ENCODE data around the gene GRIN1.

GRIN1 gene

DNA sequence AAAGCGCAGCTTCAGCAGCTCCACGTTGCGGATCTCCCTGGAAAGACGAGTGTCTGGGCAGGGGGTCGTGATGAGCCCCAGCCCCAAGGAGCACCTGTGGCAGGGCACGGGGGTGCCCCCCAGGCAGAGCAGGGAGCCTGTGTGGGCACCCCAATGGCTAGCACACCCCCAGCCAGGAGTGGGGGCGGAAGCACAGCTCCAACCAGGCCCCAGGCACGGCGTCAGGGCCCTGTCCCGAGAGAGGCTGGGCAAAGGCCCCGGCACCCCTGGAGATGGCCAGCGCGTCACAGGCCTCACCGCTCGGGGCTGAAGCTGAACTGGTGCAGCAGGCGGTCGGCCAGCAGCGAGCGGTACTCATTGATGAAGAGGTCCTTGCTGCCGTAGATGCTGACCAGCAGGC is 41.5 kb downstream of the GRIN1 start:
- DNase-seq: no peak

DNA sequence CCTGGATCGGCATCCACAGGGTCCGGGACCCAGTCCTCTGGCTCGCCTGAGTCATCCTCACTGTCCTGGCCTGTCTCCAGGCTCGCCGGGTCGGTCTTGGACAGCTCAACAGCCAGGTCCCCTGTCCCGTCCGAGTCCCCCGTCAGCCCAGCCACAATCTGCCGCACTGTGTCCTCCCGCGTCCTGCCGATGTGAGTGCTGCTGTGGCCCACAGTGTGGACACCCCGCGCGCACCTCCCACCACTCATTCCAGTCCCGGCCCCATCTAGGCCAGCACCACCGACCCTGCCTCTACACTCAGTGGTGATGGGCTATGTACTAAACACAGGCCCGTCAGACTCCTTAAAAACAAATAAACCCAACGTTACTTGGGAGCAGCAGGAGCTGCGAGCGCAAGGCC is 42.7 kb downstream of the GRIN1 start:
- no peak for DNase-seq

DNA sequence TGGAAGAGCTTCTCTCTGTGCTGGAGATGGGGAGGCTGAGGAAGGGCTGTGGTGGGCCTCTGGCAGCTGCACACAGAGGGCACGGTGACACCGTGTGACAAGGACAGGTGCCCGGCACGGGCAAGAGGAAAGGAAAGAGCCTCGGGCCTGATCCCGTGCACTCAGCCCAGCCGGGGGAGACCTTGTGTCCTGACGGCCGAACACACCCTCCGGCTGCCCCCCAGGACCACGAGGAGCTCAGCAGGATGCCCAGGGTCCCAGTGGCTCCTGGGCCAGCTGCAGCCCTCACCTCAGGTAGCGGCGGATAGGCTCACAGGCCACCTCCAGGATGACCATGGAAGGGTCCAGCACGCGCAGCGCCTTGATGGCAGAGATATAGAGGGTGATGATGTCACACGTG is 43.9 kb downstream of the GRIN1 start:
- DNase-seq: no peak

DNA sequence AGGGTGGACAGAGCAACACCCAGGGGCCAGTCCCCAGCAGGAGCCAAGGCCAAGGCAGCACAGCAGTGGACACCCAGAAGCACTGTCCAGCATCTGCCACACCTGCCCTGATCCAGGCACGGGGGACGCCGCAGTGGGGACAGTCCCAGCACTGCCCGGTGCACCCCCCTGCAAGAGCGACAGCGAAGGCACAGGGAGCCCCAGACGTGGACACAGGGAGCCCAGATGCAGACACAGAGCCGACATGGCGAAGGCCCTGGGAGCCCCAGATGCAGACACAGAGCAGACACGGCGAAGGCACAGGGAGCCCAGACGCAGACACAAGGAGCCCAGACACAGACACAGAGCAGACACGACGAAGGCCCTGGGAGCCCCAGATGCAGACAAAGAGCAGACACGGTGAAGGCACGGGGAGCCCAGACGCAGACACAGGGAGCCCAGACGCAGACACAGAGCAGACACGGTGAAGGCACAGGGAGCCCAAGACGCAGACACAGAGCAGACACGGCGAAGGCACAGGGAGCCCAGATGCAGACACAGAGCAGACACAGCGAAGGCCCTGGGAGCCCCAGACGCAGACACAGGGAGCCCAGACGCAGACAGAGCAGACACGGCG is 45.1 kb downstream of the GRIN1 start:
- DNase-seq: no peak

DNA sequence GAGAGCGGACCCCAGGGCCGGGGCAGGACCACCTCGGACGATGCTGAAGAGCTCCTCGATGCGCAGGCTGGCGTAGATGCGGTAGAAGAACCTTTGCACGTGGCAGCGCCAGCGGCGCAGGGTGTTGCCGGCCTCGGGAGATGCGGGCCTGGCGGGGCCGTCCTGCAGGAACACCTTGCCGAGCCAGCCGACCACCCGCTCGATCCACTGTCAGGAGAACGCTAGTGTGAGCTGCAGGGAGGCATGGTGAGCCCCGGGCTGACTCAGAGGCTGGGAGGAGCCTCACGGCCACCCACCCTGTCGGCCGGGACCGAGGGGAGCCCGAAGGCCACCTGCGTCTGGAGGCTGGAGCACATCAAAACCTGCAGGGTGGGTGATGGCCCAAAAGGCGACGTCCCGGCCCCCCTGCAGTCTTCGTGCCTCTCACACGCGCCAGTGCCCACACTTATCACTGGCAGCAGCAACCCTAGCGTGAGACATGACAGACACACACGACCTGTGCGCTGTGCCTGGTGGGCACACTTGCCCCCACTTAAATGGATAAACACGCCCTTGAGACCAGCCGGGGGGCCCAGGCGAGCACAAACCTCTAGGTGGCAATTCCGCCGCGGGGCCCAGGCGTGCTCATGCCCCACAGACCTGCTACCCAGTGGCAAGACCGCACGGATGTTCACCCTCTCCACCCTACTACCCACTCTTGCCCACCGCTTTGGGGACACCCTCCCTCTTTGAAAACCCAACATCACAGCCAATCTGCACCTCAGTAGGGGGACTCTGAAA is 46.1 kb downstream of the GRIN1 start:
- no peak for DNase-seq

DNA sequence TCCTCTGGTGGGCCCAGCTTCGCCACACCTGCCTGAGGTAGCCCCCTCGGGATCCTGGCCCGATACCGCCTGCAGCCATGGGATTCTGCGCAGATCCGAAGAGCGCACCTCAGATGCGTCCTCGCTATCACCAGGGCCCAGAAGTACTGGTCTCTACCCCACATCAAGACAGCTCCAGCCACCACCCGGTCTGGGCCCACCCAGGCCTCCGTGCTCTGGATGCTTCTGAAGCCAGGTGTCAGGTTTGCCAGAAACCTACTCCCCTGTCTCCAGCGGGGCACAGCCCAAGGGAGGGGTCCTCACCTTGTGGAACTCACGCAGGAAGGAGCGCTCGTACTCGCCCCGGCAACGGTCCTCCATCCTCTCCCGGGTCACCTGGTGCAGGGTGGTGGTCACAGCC is 47.0 kb downstream of the GRIN1 start:
- no peak for DNase-seq

DNA sequence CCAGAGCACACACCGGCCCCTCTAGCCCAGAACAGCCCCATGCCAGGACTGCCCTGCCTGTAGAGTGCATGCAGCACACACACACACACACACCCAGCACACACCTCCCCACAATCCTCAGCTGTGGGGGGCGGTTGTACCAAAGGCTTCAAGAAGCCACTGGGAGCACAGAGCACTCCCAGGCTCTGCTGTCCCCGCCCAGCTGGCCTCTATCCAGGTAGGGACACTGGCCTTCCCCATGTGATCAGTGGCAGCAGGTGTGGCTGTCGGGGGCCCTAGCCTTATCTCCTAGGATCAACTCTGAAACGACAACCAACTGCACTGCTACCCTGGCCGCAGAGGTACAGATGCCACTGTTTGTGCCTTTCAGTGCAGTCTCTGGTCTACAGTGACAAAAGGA is 47.4 kb downstream of the GRIN1 start:
- no peak for DNase-seq

DNA sequence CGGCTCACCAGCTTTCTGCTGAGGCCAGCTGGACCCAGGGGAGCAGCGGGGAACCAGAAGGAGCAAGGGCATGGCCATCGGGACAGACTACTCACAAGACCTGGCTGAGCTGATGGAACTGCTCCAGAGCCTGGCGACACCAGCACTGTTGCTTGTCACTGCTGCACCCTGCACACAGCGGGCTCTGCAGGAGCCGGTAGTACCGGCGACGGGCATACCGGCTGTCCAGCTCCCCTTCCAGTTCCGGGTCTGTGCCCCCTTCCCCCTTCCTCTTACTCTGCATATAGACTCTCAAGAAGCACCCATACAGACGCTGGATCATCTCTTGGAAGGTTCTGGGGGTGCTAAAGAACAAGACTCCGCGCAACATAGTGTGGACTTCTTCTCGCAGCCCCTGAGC is 48.4 kb downstream of the GRIN1 start:
- no peak for DNase-seq

DNA sequence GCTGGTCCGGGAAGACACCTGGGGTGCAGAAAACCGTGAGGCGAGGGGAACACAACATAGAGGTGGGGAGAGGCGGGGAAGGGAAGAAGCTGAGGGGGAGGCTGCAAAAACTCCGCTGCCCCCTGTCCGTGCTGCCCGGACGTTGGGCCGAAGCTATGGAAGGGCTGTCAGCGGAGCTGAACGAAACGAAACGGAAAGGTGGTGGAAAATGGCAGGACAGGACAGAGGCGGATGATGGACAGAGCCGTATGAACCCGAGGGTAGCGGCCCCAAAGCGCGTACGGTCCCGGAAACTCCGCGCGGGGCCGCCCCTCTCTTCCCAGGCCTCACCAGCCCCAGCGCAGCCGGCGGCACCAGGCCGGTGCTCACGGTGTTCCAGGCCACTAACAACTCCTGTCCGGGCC is 49.1 kb downstream of the GRIN1 start:
- DNase-seq: no peak

DNA sequence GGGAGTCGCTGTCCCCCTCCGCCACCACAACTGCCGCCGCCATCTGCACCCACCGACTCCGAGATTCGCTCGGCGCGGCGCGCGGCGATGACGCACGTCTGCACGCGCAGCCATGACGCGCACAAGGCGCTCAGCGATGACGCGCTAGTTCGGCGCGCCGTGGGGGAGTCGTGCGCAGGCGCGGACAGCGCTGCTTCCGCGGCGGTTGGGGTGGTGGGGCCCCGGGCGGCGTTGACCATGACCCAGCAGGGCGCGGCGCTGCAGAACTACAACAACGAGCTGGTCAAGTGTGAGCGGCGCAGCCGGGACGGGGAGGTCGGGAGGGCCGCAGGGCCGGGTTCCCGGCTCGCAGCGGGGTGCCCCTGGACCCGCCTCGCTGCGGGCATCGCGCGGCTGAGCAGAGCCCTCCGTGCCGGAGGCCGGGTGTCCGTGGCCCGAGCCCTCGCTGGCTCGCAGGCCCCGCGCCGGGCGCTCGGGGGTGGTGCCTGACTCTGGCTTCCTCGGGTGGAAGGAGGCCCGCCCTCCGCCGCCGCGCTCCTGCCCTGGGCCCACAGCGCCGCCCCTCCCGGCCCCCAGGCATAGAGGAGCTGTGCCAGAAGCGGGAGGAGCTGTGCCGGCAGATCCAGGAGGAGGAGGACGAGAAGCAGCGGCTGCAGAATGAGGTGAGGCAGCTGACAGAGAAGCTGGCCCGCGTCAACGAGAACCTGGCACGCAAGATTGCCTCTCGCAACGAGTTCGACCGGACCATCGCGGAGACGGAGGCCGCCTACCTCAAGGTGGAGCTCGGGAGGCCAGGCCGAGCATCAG is 49.7 kb downstream of the GRIN1 start, which contains the start of the genes ANAPC2 and SSNA1:
Gene ANAPC2, minus strand, starts transcription at position 71 of the 807 bp plus-strand sequence. Its CDS starts 28 bp downstream, at position 43.
Gene SSNA1, plus strand, starts transcription at position 187 of the 807 bp plus-strand sequence. Its CDS starts 51 bp downstream, at position 238.
- peak; percentile 90 for DNase-seq

DNA sequence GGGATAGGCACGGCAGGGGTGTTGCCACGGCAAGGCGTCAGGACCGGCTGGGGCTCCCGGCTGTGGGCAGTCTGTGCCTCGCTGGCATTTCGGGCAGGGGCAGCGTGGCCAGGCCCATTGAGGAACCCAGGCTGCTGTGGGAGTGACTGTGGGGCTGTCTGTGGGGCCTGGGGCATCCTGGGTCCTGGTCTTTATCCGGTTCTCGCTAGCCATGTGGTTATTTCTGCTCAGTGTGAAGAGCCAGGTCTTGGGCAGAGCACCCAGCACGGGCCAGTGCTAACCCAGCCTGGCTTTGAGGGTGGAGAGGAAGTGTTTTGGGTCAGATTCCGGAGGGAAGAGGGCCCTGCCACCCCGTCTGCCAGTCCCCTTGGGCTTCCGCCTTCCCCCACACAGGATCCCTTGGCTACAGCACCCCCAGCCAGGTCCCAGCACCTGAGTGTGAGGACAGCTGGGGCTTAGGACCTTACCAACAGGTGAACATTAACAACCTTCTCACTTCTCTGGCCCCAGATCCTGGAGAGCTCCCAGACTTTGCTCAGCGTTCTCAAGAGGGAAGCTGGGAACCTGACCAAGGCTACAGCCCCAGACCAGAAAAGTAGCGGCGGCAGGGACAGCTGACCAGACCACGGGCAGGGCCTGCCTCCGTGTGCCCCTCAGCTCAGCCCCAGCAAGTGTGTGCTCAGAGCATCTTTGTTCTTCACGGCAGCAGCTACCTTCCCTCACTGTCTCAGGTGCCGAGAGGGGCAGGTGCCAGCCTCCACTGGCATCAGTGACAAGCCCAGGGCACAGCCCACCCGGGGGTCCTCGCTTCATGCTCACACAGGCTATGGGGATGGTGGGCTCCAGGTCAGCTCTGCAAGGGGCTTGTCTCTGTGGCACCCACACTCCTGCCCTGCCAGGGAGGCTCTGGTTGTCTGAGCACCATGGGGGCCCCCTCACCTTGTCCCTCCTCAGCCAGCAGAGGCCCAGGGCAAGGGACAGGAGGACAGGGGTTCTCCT is 50.6 kb downstream of the GRIN1 start:
- DNase-seq: no peak

DNA sequence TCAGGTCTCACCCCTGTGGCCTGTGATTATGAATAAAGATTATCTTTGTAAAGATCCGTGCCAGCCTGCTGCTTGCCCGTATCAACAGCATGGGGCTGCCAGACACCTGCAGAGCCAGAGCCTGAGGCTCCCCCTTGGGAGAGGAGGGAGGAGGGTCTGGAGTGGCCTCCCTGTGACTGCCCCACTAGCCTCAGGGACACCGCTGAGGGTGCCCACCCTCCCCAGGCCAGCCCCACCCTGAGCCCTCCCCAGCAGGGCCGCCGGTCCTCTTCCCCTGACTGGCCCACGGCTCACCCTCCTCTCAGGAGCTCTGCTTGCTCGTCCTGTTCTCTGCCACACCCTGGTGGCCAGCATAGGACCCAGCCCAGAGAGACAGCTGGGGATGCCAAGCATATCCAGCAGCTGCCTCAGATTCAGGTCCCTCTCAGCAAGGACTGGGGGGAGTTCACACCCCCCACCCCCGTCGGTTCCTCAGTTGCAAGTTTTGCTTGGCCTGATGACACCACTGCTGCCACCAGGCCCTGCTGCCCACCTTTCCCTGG is 51.4 kb downstream of the GRIN1 start:
- no peak for DNase-seq

DNA sequence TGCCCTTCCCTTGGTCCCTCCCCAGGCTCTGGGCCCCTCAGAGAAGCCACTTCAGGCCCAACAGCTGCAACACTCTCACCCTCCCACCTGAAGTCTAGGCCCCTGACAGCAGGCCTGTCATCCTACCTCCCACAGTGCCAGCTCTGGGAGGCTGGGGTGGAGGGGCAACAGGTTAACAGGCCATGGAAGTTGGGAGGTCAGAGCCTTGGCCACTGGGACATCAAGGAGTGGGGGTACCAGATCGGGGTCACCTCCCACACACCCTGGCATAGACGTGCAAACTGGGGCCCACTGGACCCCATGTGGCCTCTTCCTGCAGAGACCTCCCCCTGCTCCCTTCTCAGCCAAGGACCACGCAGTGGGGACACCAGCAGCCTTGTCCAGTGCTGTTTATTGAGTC is 52.3 kb downstream of the GRIN1 start:
- no peak for DNase-seq

DNA sequence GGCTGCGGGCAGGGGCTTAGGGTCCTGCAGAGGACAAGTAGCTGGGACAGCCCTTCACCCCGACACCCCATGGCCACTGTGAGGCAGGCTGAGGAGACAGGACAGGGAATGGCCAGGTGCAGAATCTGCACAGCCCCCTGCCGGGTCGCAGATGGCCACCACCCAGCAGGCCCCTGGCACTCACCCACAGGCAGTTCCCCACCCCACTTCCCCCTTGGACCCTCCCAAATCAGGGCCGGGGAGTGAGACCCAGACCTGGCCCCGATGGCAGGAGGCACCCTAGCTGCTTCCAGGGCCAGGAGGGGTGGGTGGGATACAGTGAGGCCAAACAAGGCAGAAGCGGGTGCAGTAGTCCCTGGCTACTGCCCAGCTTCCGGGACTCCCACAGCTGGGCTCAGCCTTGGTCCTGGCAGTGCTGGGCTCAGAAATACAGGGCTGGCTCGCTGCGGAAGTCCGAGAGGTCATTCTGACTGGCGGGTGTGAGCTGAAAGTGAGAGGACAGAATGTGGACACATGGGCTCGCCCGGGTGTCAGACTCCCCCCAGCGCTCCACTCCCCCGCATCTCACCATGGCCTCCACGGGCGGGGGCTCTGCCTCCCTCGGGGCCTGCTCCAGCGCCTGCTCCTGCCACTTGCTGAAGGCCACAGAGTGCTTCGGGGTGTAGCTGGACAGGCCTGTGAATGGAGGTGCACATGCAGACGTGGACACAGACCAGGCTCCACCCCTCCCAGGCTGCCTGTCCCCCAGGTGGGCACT is 52.9 kb downstream of the GRIN1 start:
- DNase-seq: no peak

DNA sequence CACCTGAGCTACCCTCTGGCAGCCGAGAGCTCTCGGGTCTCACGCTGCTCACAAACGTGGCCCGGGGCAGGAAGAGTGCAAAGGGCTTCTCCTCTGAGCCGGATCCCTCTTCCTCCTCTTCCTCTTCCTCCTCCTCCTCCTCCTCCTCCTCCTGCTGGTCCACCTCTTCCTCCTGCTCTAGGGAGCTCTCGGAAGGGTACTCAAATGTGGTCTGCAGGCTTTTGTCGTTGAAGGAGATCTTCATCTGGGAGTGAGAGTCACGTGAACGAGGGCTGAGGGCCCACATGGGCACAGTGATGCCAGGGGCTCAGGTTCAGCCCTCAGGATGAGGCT is 53.5 kb downstream of the GRIN1 start:
- DNase-seq: no peak

DNA sequence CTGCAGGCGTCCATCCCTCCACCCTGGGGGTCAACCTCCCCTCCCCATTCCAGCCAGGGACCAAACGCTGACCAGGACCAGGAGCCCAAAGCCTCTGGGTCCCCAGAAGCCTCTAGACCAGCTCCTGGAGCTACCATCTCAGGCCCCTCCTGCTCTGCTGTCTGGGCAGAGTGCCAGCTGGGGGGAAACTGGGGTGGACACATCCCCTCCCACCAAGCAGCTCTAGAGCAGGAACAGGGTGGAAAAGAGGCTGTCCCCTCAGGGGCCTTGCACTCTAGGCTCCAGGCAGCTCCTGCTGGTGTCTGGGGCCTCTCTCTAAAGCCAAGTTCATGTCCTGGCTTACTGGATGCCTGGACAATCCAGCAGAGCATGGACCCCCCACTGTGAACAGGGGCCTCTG is 53.9 kb downstream of the GRIN1 start:
- DNase-seq: no peak

DNA sequence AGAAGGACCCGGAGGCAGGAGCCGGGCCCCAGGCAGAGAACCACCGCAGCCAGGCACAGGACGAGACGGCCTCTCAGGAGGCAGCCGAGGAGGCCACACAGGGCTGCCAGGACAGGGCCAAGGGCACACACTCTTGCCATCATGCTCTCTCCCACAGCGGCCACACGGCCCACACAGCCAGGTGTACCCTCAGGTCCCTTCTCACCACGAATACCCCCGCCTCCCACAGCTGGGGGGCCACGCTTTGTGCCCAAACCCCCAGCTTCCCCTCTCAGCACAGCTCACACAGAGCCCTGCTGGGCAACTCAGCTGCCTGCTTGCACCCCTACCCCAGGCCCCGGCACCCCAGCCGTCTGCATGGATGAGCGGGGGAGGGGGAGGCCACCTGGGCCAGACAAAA is 54.8 kb downstream of the GRIN1 start:
- no peak for DNase-seq

DNA sequence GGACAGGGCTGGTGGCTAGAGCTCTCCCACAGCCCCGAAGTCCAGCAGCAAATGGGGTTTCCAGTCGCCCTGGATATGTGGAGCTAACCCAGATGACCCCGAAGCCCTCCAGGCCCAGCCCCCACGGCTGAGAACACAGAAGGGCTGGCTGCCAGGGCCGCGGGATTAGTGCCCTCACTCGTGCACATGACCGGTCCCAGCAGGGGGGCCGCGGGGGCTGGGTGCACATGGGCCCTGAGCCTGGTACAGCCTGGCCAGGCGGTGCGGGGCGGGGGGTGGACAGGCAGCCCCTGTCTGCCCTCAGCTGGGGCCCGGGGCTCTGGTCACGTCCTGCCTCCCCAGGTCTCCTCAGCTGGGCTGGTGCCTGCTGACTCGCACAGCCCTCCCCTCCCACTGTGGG is 55.4 kb downstream of the GRIN1 start:
- no peak for DNase-seq

DNA sequence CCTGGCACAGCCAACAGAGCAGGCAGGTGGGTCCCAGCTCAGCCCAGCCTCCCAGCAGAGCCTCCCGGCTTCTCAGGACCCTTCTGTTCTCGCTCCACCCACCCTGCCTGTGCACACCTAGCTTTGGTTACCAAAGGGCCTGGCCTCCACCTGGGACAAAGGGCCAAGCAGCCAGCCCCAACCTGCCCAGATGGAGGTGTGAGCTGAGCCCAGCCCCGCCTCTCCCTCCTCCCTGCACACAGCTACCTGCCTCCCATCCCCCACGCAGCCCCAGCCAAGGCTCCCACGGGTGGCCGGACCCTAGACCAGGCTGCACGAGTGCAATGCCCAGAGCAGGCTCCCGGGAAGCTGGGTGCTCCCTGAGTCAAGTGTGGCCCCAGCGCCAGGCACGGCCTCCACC is 56.0 kb downstream of the GRIN1 start:
- no peak for DNase-seq

DNA sequence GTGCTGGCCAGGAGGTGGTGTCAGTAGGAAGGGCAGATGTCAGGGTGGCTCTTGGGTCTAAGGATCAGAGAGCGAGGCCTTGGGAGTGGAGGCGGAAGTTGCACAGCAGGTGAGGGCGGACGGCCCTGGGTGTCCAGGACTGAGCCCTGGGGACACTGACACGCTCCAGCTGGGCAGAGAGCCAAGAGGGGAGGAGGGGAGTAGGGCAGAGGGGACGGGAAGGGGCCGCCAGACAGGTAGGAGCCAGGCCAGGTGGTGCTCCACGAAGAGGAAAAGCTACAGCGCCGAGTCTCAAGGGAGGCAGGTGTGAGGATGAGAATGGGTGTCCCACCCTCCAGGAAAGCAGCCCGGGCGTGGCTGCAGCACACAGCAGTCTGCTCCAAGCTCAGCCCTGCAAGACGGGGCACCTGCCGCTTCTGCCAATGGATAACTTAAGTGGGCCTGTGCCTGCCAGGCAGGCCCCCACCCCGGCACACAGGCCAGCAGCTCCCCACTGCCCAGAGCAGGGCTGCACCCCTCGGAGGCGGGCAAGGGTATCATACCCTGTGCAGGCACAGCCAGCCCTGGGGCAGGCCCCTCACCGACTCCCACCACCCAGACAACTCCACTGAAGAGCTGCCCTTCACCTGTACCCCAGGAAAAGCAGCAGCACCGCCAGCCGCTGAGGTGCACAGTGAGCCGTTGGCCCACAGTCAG is 56.7 kb downstream of the GRIN1 start:
- DNase-seq: no peak
